Measurements from ENCODE around the gene NPDC1. TPM values are rescaled to one million over a fixed set of nuclear protein-coding genes. Genes with fewer than 3 reads are reported as not detected.

Gene NPDC1
- total and polyA plus RNA-seq, 7 donors = 21.4 to 118 (median 60.7) TPM

DNA sequence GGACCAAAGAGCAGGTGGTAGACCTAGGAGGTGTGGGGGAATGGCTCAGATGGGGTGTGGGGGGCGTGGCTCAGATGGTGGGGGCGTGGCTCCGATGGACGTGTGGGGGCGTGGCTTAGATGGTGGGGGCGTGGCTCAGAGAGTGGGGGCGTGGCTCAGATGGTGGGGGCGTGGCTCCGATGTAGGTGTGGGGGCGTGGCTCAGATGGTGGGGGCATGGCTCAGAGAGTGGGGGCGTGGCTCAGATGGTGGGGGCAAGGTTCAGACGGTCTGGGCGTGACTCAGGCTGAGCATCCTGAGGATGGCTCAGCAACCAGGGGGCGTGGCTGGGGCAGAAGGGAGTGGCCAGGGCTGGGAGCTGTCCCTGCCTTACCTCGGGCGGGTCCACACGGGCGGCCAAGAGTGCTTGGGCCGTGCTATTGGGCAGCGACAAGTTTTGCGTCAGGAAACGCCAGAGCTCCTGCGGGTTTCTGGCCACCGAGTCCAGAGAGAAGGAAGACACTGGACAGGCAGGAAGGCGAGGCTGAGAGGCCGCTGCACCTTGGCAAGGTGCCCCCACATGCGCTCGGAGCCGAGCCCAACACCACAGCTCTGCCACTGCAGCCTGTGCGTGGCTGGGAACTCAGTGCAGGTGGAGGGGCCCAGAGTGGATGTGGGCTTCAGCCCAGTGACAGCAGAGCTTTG is 23.9 kb downstream of the NPDC1 start:
- H3K9me3 ChIP-seq = no peaks in the 10 kb centered on the region
- TF ChIP-seq POLR2AphosphoS5 (IDR thresholded peaks at IDR 0.05) = peak in 1 of 4 donors; percentile 31
- TF ChIP-seq EP300 (IDR thresholded peaks at IDR 0.05) = no peak
- TF ChIP-seq POLR2A (IDR thresholded peaks at IDR 0.05) = peak in 1 of 2 donors; percentile 22
- no peak for DNase-seq
- intact Hi-C loops (cut with DNase I) = no loop called here
- no peaks in the 10 kb centered on the region for H3K27me3 ChIP-seq
- peaks cover 0 to 10% (median 3%) of the 10 kb centered on the region in 4 donors for H3K36me3 ChIP-seq
- 12 to 55% methylated on average over 30 of the region's 30 CpGs for WGBS, 2 donors
- no peak overlapping the region for H3K27ac ChIP-seq
- peaks cover 0 to 16% (median 13%) of the 10 kb centered on the region in 4 donors for H3K4me1 ChIP-seq
- no peak overlapping the region for H3K4me3 ChIP-seq

DNA sequence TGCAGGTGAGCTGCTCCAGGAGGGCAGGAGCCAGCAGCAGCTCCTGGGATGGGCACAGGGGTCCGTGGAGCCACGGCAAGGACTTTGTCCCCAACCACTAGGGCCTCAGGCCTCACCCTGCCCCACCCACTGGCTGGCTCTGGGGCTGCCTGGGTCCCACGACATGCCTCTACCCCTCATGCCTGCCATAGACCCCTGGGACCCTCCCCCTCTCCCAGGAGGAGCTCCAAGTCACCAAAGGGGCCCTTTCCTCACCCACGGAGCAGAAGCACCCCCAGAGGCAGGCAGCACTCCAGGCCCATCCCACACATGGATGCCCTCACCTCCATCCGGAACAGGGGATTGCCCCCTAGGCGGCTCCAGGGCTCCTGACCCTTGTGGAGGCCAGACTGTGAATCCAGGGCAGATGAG is 24.4 kb downstream of the NPDC1 start:
- WGBS, 2 donors = 33 to 82% methylated on average over 6 of the region's 6 CpGs
- intact Hi-C loops (cut with DNase I) = no loop called here
- TF ChIP-seq, protein P1, sequence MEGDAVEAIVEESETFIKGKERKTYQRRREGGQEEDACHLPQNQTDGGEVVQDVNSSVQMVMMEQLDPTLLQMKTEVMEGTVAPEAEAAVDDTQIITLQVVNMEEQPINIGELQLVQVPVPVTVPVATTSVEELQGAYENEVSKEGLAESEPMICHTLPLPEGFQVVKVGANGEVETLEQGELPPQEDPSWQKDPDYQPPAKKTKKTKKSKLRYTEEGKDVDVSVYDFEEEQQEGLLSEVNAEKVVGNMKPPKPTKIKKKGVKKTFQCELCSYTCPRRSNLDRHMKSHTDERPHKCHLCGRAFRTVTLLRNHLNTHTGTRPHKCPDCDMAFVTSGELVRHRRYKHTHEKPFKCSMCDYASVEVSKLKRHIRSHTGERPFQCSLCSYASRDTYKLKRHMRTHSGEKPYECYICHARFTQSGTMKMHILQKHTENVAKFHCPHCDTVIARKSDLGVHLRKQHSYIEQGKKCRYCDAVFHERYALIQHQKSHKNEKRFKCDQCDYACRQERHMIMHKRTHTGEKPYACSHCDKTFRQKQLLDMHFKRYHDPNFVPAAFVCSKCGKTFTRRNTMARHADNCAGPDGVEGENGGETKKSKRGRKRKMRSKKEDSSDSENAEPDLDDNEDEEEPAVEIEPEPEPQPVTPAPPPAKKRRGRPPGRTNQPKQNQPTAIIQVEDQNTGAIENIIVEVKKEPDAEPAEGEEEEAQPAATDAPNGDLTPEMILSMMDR (IDR thresholded peaks at IDR 0.05) = no peak
- TF ChIP-seq POLR2AphosphoS5 (IDR thresholded peaks at IDR 0.05) (no peak), EP300 (IDR thresholded peaks at IDR 0.05) (no peak), POLR2A (IDR thresholded peaks at IDR 0.05) (no peak)

DNA sequence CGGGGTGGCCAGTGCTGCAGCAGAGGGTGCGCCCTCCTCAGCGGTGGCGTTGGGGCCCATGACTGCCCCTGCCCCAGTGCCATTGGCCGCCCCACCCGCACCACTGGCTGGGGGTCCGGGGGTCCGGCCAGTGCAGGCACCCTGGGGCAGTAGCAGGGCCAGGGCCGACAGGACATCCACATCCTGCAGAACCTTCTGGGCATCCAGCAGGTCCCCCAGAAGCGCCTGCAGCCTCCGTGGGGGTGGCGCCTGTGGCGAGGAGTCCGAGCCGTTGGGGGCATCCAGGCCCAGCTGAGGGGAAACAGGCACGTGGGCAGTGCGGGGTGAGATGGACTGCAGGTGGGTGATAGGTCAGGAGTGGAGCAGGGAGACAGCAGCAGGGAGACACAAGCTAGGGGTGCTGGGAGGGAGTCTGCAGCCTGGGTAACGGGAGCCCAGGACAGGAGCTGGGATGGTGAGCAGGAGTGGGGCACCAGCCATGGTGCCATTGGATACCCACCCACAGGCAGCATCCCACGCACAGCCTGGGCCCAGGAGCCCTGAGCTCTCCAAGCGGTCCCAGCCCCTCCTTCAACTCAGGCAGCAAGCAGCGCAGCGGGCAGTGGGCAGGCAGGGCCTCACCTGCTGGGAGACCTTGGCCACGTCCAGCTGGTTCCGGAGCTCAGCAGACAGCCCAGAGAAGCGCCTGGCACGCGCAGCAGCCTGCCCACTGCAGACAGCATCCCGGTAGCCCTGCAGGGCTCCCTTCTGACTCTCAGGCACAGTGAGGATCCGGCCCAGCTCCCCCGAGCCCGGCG is 25.0 kb downstream of the NPDC1 start:
- no peaks in the 10 kb centered on the region for H3K9me3 ChIP-seq
- no peak for TF ChIP-seq EP300 (IDR thresholded peaks at IDR 0.05)
- no peak for TF ChIP-seq POLR2A (IDR thresholded peaks at IDR 0.05)
- H3K36me3 ChIP-seq = peaks cover 0 to 21% (median 3%) of the 10 kb centered on the region in 4 donors
- peaks cover 0 to 4% (median 2%) of the 10 kb centered on the region in 4 donors for H3K4me1 ChIP-seq
- 82 to 94% methylated on average over 32 of the region's 32 CpGs for WGBS, 2 donors
- no peak overlapping the region for H3K4me3 ChIP-seq
- H3K27me3 ChIP-seq = no peaks in the 10 kb centered on the region
- no peak for DNase-seq
- intact Hi-C loops (cut with DNase I) = no loop called here
- no peak overlapping the region for H3K27ac ChIP-seq

More for the DNA sequence above, 24.4 kb downstream of the NPDC1 start:
- Histone ChIP-seq H3K9me3 (no peaks in the 10 kb centered on the region), H3K27ac (no peak overlapping the region), H3K4me3 (no peak overlapping the region), H3K36me3 (peaks cover 0 to 15% (median 3%) of the 10 kb centered on the region in 4 donors), H3K4me1 (peaks cover 0 to 10% (median 7%) of the 10 kb centered on the region in 4 donors), H3K27me3 (no peaks in the 10 kb centered on the region)
- no peak for DNase-seq

DNA sequence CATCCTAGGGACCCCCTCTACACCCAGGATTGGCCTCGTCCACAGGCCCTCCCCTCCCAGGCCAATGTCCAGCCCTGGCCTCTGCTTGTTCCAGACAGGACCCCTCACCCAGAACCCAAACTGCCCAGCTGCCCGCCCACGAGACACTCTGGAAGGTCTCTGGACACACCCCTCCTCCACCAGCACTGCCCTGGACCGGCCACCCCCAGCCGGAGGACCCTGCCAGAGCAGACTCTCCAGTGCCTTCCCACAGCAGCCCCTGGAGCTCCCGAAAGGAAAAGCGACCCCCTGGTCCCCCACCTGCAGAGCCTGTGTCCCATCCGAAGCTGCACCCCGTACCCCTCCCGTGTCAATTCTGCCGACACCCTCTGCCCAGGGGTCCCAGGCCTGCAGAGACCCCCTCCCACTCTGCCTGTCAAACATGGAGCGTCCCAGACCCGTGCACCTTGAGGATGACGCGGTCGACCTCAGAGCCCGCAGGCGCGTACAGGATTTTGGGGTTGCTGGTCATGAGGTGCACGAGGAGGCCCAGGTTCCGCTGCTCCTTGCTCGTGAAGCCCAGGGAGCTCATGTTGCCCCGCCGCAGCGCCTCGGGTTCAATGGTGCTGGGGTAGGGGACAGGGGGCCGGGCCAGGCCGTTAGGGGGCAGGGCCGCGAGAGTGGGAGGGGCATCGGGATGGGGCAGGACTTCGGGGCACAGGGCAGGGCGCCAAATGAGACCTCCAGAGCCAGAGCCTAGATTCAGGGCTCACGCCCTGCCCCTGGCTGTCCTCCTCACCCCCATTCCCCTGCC is 25.9 kb downstream of the NPDC1 start:
- TF ChIP-seq, protein P1 (IDR thresholded peaks at IDR 0.05) = no peak
- TF ChIP-seq EP300 (IDR thresholded peaks at IDR 0.05) (no peak), POLR2A (IDR thresholded peaks at IDR 0.05) (no peak), POLR2AphosphoS5 (IDR thresholded peaks at IDR 0.05) (no peak)
- H3K27me3 ChIP-seq = no peaks in the 10 kb centered on the region

DNA sequence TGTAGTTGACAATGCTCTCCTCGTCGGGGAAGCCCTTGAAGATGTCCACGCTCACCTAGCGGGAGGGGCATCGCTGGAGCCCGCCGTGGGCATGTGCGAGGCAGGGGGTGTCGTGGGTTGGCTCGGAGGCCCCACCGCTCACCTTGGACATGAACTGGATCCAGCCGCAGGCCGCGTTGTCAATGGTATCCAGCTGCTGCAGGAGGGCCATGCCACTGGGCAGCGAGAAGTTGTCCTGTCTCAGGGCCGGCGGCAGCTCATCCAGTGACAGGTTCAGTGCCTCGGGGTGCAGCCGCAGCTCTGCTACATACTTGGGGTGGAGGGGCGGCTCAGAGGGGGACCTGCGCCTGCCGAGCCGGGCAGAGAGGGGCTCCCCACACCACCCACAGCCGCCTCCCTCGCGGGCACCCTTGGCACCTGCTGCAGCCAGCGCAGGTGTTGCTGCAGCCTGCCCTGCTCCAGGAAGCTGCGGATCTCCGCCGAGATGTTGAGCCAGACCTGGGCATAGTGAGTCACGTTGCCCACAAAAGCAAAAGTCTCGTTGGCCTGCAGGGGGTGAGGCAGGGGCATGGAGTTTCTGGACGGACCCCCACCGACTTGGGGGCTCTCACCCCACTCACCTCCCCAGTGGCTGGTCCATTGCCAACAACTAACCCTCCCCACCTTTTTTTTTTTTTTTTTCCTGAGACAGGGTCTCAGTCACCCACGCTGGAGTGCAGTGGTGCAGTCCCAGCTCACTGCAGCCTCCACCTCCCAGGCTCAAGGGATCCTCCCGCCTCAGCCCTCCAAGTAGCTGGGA is 27.0 kb downstream of the NPDC1 start:
- no peaks in the 10 kb centered on the region for H3K27me3 ChIP-seq
- H3K36me3 ChIP-seq = peaks cover 0 to 39% (median 7%) of the 10 kb centered on the region in 4 donors
- H3K4me3 ChIP-seq = no peak overlapping the region
- DNase-seq = no peak
- intact Hi-C loops (cut with DNase I) = no loop called here
- WGBS, 2 donors = 93% methylated on average over 36 of the region's 36 CpGs
- TF ChIP-seq POLR2A (IDR thresholded peaks at IDR 0.05) (no peak), EP300 (IDR thresholded peaks at IDR 0.05) (no peak)
- TF ChIP-seq, protein P1 (IDR thresholded peaks at IDR 0.05) = no peak
- H3K9me3 ChIP-seq = no peaks in the 10 kb centered on the region
- no peaks in the 10 kb centered on the region for H3K4me1 ChIP-seq
- H3K27ac ChIP-seq = no peak overlapping the region

More for the DNA sequence above, 25.9 kb downstream of the NPDC1 start:
- 93 to 94% methylated on average over 34 of the region's 34 CpGs for WGBS, 2 donors
- intact Hi-C loops (cut with DNase I) = no loop called here
- DNase-seq = no peak
- Histone ChIP-seq H3K4me3 (no peak overlapping the region), H3K36me3 (peaks cover 0 to 30% (median 4%) of the 10 kb centered on the region in 4 donors), H3K9me3 (no peaks in the 10 kb centered on the region), H3K27ac (no peak overlapping the region), H3K4me1 (no peaks in the 10 kb centered on the region)

Measured in sigmoid colon (tissue), 7 donors.